Measurements from ENCODE around the gene MUC5AC.

DNA sequence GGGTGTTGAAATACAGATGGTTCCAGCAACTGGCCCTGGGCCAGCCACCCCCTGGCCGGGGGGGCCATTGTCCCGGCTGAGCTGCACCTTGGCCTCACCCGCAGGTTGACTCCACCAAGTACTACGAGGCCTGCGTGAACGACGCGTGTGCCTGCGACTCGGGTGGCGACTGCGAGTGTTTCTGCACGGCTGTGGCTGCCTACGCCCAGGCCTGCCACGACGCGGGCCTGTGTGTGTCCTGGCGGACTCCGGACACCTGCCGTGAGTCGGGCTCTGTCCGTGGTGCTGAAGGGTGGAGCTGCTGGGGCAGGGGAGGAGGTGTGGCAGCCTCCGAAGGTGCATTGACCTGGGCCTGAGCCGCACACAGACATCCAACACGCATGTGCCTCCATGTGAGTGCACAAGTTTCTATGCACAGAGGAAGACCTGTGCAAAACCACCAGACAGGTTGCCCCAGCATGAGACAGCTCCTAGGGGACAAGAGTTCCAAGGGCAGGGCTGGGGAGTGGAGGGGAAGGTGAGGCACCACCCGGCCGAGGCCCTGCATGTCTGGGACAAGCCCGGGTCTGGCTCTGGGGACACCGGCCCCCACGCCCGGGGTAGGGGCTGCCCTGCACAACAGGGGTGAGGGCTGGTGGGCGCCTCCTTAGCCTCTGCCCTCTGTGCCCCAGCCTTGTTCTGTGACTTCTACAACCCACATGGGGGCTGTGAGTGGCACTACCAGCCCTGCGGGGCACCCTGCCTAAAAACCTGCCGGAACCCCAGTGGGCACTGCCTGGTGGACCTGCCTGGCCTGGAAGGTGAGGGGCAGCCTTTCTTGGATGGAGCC lies 81.2 kb downstream of the MUC5AC start:
- no peak for TF ChIP-seq CTCF (IDR thresholded peaks at IDR 0.05)
- TF ChIP-seq POLR2AphosphoS5 (IDR thresholded peaks at IDR 0.05; ENCODE audit: insufficient read depth in 1 of 2, low read depth in 1 of 2): no peak
